OCI-LY7 (cell line): ENCODE measurements around the gene LIFR.

Experiments used
- CTCF ChIP-seq: fragments of 200-600 bp; sonication (generic); conservative IDR thresholded peaks from 2 replicates; pipeline ENCODE4 v1.5.1; 2014; ENCODE audit warnings: mild to moderate bottlenecking, antibody characterized with exemption, low read length, moderate library complexity, mixed read lengths
- EZH2phosphoT487 ChIP-seq: fragments of 200-600 bp; sonication (generic); IDR thresholded peaks from 2 replicates; pipeline ENCODE4 v1.6.1; 2018; ENCODE audit warnings: low read depth, borderline replicate concordance, mild to moderate bottlenecking, mixed run types, antibody characterized with exemption, low read length, moderate library complexity, mixed read lengths

- TF ChIP-seq CTCF (no peak), EZH2phosphoT487 (no peak)
These were observed 12.6 kb downstream of the LIFR start for GRCh38 chr5:38543886-38544285.
